H1 (cell line): Measurements from ENCODE around the gene GALR2. TPM values are rescaled to one million over a fixed set of nuclear protein-coding genes. Genes with fewer than 3 reads are reported as not detected.

Source experiments
- CTCF ChIA-PET: fragments of 300-600 bp; sonication (Branson Sonifier 250); formaldehyde crosslinking; loops from one replicate; lab custom pipeline; 2021; ENCODE audit not compliant: partially characterized antibody; lab: Charles Lee
- POLR2A ChIA-PET: fragments of 300-600 bp; sonication (Branson Sonifier 250); formaldehyde crosslinking; loops from one replicate; lab custom pipeline; 2021; ENCODE audit warnings: inconsistent platforms; ENCODE audit not compliant: partially characterized antibody; lab: Charles Lee
- DNase-seq, 2 experiments: peaks; one replicate each; pipeline versions ENCODE4 v3.0.0 to v3.0.0-alpha.2; 2010 to 2022; ENCODE audit warnings: low spot score in 2 of 2, low read depth in 1 of 2, mixed read lengths in 1 of 2
- FAIRE-seq: peaks from 2 replicates; lab custom pipeline; 2011; peaks lifted over from hg19 to GRCh38; lab: Jason Lieb, UNC
- H2AFZ ChIP-seq: 2 replicates; pipeline ENCODE4 v1.8.1; 2012; ENCODE audit warnings: low read length, inconsistent platforms
- H2AK5ac ChIP-seq: 2 replicates; pipeline ENCODE4 v1.6.1; 2013; ENCODE audit warnings: low read depth, low read length
- H2BK120ac ChIP-seq: replicated peaks from 2 replicates; pipeline ENCODE3; 2013; ENCODE audit warnings: low read depth, low read length, inconsistent platforms
- H2BK12ac ChIP-seq: 2 replicates; pipeline ENCODE4 v1.6.1; 2013; ENCODE audit warnings: low read depth, low read length
- H2BK15ac ChIP-seq: 2 replicates; pipeline ENCODE4 v1.6.1; 2013; ENCODE audit warnings: low read length
- H2BK20ac ChIP-seq: 2 replicates; pipeline ENCODE4 v1.6.1; 2013; ENCODE audit warnings: low read length
- H2BK5ac ChIP-seq: 2 replicates; pipeline ENCODE4 v1.6.1; 2013; ENCODE audit warnings: low read depth, low read length
- H3K14ac ChIP-seq: 2 replicates; pipeline ENCODE4 v1.6.1; 2013; ENCODE audit warnings: inconsistent platforms; ENCODE audit not compliant: insufficient read length
- H3K18ac ChIP-seq: 2 replicates; pipeline ENCODE4 v1.6.1; 2013; ENCODE audit warnings: low read length; ENCODE audit errors: extremely low read depth
- H3K23ac ChIP-seq: 2 replicates; pipeline ENCODE4 v1.6.1; 2013; ENCODE audit warnings: inconsistent platforms; ENCODE audit not compliant: insufficient read length
- H3K23me2 ChIP-seq: 2 replicates; pipeline ENCODE4 v1.6.1; 2013; ENCODE audit warnings: low read depth, low read length
- H3K27ac ChIP-seq: 2 replicates; pipeline ENCODE4 v1.6.1; 2011; ENCODE audit warnings: low read depth, low read length, inconsistent platforms
- H3K27me3 ChIP-seq, 4 experiments: replicated peaks in 1 of 4; 1 replicate in 1 of 4; 2 replicates in 3 of 4; pipeline versions ENCODE4 v1.6.1 to v1.8.1; 2011 to 2013; ENCODE audit warnings: low read length in 3 of 4, mild to moderate bottlenecking in 3 of 4, inconsistent platforms in 2 of 4, mixed read lengths in 2 of 4, moderate library complexity in 1 of 4; ENCODE audit not compliant: control insufficient read depth in 3 of 4, insufficient read depth in 3 of 4; ENCODE audit errors: extremely low read depth in 1 of 4
- H3K36me3 ChIP-seq, 4 experiments: 2 replicates each; pipeline versions ENCODE4 v1.6.1 to v1.8.1; 2011 to 2013; ENCODE audit warnings: mild to moderate bottlenecking in 4 of 4, low read length in 3 of 4, moderate library complexity in 2 of 4, control low read depth in 1 of 4, inconsistent platforms in 1 of 4; ENCODE audit not compliant: insufficient read depth in 4 of 4, control insufficient read depth in 2 of 4
- H3K4ac ChIP-seq: replicated peaks from 2 replicates; pipeline ENCODE3; 2013; ENCODE audit warnings: low read length, low read depth, mixed read lengths, inconsistent platforms; ENCODE audit not compliant: insufficient read length
- H3K4me1 ChIP-seq, 4 experiments: replicated peaks in 1 of 4; 1 replicate in 1 of 4; 2 replicates in 3 of 4; pipeline versions ENCODE4 v1.6.1 to v1.8.1; 2011 to 2013; ENCODE audit warnings: low read length in 3 of 4, inconsistent platforms in 2 of 4, mixed read lengths in 1 of 4; ENCODE audit not compliant: insufficient read depth in 4 of 4, control insufficient read depth in 3 of 4
- H3K4me2 ChIP-seq, 2 experiments: 2 replicates each; pipeline versions ENCODE4 v1.6.1 to v1.8.1; 2011 to 2013; ENCODE audit warnings: low read depth in 2 of 2, low read length in 2 of 2, control low read depth in 1 of 2, inconsistent platforms in 1 of 2, mild to moderate bottlenecking in 1 of 2; ENCODE audit not compliant: insufficient read depth in 1 of 2
- H3K4me3 ChIP-seq, 4 experiments: fragments of 200-600, 300-600 bp in 1 of 4; sonication (generic), shearing (Covaris generic), sonication (Bioruptor Twin) in 1 of 4; 2 replicates each; pipeline versions ENCODE4 v1.5.1 to v1.8.1; 2011 to 2016; ENCODE audit warnings: low read length in 4 of 4, low read depth in 3 of 4, control low read depth in 2 of 4, inconsistent platforms in 2 of 4, mild to moderate bottlenecking in 2 of 4, mixed read lengths in 1 of 4, moderate library complexity in 1 of 4; ENCODE audit not compliant: insufficient read depth in 2 of 4; ENCODE audit errors: extremely low read depth in 1 of 4
- H3K56ac ChIP-seq: replicated peaks from 2 replicates; pipeline ENCODE3; 2013; ENCODE audit warnings: low read depth, mild to moderate bottlenecking, mixed read lengths, low read length, inconsistent platforms; ENCODE audit not compliant: insufficient read length
- H3K79me1 ChIP-seq: 2 replicates; pipeline ENCODE4 v1.6.1; 2013; ENCODE audit warnings: low read depth, low read length, control low read depth
- H3K79me2 ChIP-seq, 2 experiments: 2 replicates each; pipeline versions ENCODE4 v1.6.1 to v1.8.1; 2012 to 2013; ENCODE audit warnings: low read length in 2 of 2, mild to moderate bottlenecking in 2 of 2, inconsistent platforms in 1 of 2; ENCODE audit not compliant: insufficient read depth in 2 of 2, control insufficient read depth in 1 of 2
- H3K9ac ChIP-seq, 4 experiments: replicated peaks in 1 of 4; 1 replicate in 1 of 4; 2 replicates in 3 of 4; pipeline versions ENCODE4 v1.6.1 to v1.8.1; 2011 to 2013; ENCODE audit warnings: low read depth in 3 of 4, low read length in 3 of 4, control low read depth in 2 of 4, mild to moderate bottlenecking in 2 of 4, moderate library complexity in 2 of 4, inconsistent platforms in 1 of 4; ENCODE audit errors: extremely low read depth in 1 of 4
- H3K9me3 ChIP-seq, 2 experiments: 2 replicates each; pipeline versions ENCODE4 v1.6.1 to v1.8.1; 2012 to 2013; ENCODE audit warnings: mild to moderate bottlenecking in 2 of 2, moderate library complexity in 2 of 2, control low read depth in 1 of 2, inconsistent platforms in 1 of 2, low read depth in 1 of 2, low read length in 1 of 2, mixed read lengths in 1 of 2; ENCODE audit not compliant: insufficient read depth in 2 of 2
- H4K20me1 ChIP-seq, 2 experiments: replicated peaks in 1 of 2; 2 replicates each; pipeline versions ENCODE3 to v1.8.1; 2011 to 2013; ENCODE audit warnings: inconsistent platforms in 2 of 2, low read length in 2 of 2, mild to moderate bottlenecking in 1 of 2; ENCODE audit not compliant: insufficient read depth in 2 of 2, control insufficient read depth in 1 of 2
- H4K5ac ChIP-seq: 2 replicates; pipeline ENCODE4 v1.6.1; 2013; ENCODE audit warnings: low read length, low read depth, mixed read lengths, inconsistent platforms; ENCODE audit not compliant: insufficient read length
- H4K8ac ChIP-seq: 2 replicates; pipeline ENCODE4 v1.8.0; 2013; ENCODE audit warnings: mild to moderate bottlenecking, moderate library complexity, low read length, inconsistent platforms; ENCODE audit not compliant: insufficient read depth; ENCODE audit errors: extremely low read depth
- H4K91ac ChIP-seq: replicated peaks from 2 replicates; pipeline ENCODE3; 2013; ENCODE audit warnings: low read length, mixed read lengths, inconsistent platforms; ENCODE audit not compliant: insufficient read length
- CHD2 ChIP-seq: IDR thresholded peaks from 2 replicates; pipeline ENCODE4 v1.6.1; 2012; ENCODE audit warnings: low read length, improper control_type of control experiment
- FOSL1 ChIP-seq: IDR thresholded peaks from 2 replicates; pipeline ENCODE4 v1.6.1; 2011; ENCODE audit warnings: mild to moderate bottlenecking, low read depth, low read length, moderate library complexity; ENCODE audit not compliant: insufficient read depth
- JUND ChIP-seq: IDR thresholded peaks from 2 replicates; pipeline ENCODE4 v1.6.1; 2011; ENCODE audit warnings: mild to moderate bottlenecking, improper control_type of control experiment, low read length
- KDM4A ChIP-seq: IDR thresholded peaks from one replicate; pipeline ENCODE4 v1.7.1; 2012; ENCODE audit warnings: low read depth, mild to moderate bottlenecking, moderate library complexity, low read length, inconsistent platforms; ENCODE audit not compliant: severe bottlenecking
- POLR2AphosphoS5 ChIP-seq: IDR thresholded peaks from 2 replicates; pipeline ENCODE4 v1.6.1; 2011; ENCODE audit warnings: low read depth, low read length
- RAD21 ChIP-seq, 2 experiments: IDR thresholded peaks in 1 of 2; conservative IDR thresholded peaks in 1 of 2; 2 replicates each; pipeline ENCODE4 v1.6.1; 2011; ENCODE audit warnings: low read depth in 2 of 2, low read length in 2 of 2, improper control_type of control experiment in 1 of 2, inconsistent platforms in 1 of 2, mild to moderate bottlenecking in 1 of 2, moderate library complexity in 1 of 2
- TEAD4 ChIP-seq: IDR thresholded peaks from 2 replicates; pipeline ENCODE4 v1.6.1; 2012; ENCODE audit warnings: low read depth, low read length, inconsistent platforms, mixed read lengths
- WGBS, 2 experiments: shearing (Covaris generic) in 1 of 2; methylation state at CpG; one replicate each; pipeline versions ENCODE4 v1.1.6 to v1.1.7; 2013 to 2015; ENCODE audit warnings: low lambda C conversion rate in 2 of 2, mixed read lengths in 2 of 2, inconsistent platforms in 1 of 2, low coverage in 1 of 2, missing lambda C conversion rate in 1 of 2; ENCODE audit not compliant: insufficient replicate concordance in 2 of 2, insufficient coverage in 1 of 2, insufficient read length in 1 of 2; ENCODE audit errors: extremely low coverage in 1 of 2, missing lambda C conversion rate in 1 of 2; 5-methylcytosine and 5-hydroxymethylcytosine counted together
- polyA plus RNA-seq, 7 experiments: library from polyadenylated mRNA; depleted of rRNA in 3 of 7; stranded (reverse) in 5 of 7; unstranded in 2 of 7; fragments of >200 nt in 5 of 7; fragments of 200-250 nt in 2 of 7; gene quantifications; 1 replicate in 5 of 7; 2 replicates in 1 of 7; 4 replicates in 1 of 7; pipeline versions ENCODE4 v1.2.1 to v1.2.3, GENCODE V29; 2011 to 2013; ENCODE audit warnings: missing spikeins in 2 of 7, mixed read lengths in 2 of 7
- total RNA-seq: library from RNA; stranded (reverse); fragmentation: NEBNext Ultra II Directional; extraction: Animal tissue kit (Norgen Biotek cat#: 25700); gene quantifications from 2 replicates; pipeline ENCODE4 v1.2.1, GENCODE V29; 2021
- TF ChIP-seq, protein P1 (sequence below): IDR thresholded peaks from 2 replicates; pipeline ENCODE4 v1.6.1; 2012; ENCODE audit warnings: inconsistent platforms
- TF ChIP-seq, protein P2 (sequence below), 3 experiments: IDR thresholded peaks; 1 replicate in 2 of 3; 2 replicates in 1 of 3; pipeline versions ENCODE4 v1.5.1 to v1.6.1; 2011; ENCODE audit warnings: low read length in 3 of 3, mild to moderate bottlenecking in 3 of 3, inconsistent platforms in 2 of 3, low read depth in 1 of 3, moderate library complexity in 1 of 3; ENCODE audit not compliant: insufficient read depth in 1 of 3; ENCODE audit errors: control extremely low read depth in 1 of 3

Gene GALR2
- total and polyA plus RNA-seq, 2 of the 8 experiments (the other 6 are each of a cell fraction or from before 2014, with no cell fraction given), result 0.86 to 2.2 TPM

DNA sequence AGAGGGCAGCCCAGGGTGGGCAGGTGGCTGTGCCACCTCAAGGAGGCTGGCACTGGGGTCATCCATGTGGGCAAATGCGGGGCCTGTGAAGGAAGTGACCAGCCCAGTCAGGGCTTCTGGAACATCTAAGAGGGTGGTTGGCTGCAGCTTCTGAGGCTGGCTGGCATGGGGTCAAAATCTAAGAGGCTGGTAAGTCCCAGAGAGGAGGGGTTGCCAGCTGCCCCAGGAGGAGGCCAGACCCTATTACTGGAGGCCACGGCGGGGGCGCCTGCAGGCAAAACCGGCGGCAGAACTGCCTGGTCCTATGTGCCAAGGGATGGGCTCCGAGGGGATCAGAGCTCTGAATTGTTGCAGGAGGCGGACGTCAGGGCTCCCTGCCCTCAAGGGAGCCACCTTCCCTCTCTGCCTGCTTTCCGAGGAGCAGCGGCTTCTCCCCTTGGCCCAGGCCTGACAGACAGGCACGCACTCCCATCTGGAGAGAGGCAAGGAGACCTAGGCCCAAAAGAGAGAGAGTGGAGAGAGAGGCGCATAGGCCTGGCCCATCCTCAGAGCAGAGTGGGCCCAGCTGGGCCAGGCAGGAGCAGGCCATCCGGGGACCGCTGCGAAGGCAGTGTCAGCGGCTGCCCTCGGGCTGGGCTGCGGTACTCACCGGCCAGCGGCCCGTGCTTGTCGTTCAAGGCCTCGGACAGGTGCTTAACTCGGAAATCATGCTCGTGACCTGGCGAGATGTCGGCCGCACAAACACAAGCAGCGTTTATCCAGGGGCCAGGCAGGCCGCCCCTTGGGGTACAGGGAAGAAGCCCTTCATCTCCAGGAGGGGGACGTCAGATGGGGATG lies 15.3 kb downstream of the GALR2 start:
- Histone ChIP-seq H3K36me3 (peaks cover 28 to 64% (median 53%) of the 10 kb centered on the region in 4 experiments), H2BK20ac (no peak overlapping the region), H2AFZ (no peak overlapping the region), H3K9ac (no peak overlapping the region), H2BK120ac (no peak overlapping the region), H3K27me3 (no peaks in the 10 kb centered on the region), H2AK5ac (no peak overlapping the region), H3K4me2 (no peak overlapping the region), H2BK15ac (no peak overlapping the region), H3K23me2 (no peaks in the 10 kb centered on the region), H3K4ac (no peak overlapping the region), H3K27ac (no peak overlapping the region), H3K79me1 (no peaks in the 10 kb centered on the region; the same call in 1 of the 2 replicates), H3K9me3 (no peaks in the 10 kb centered on the region), H4K91ac (no peak overlapping the region), H3K79me2 (no peaks in the 10 kb centered on the region), H2BK12ac (no peak overlapping the region), H3K14ac (no peak overlapping the region), H3K18ac (no peak overlapping the region), H2BK5ac (no peak overlapping the region), H4K8ac (no peak overlapping the region), H4K5ac (no peak overlapping the region), H3K4me3 (no peak overlapping the region), H4K20me1 (peaks cover 2 to 9% of the 10 kb centered on the region in 2 experiments), H3K4me1 (no peaks in the 10 kb centered on the region), H3K56ac (no peak overlapping the region), H3K23ac (no peak overlapping the region)
- FAIRE-seq, result no peak
- WGBS, 2 experiments, result 95% methylated on average over 24 of the region's 32 CpGs; no CpG with 5 or more reads in 1 of the 2 experiments
- DNase-seq, result no peak
- ChIA-PET POLR2A (interaction anchor here (1.2 to 3.3 kb wide), 5 partner anchors 11 to 49 kb away, joined by 3 to 28 read pairs (median 7); partner anchors contain the start of genes EXOC7 and ZACN), CTCF (interaction anchor here (0.6 to 2.0 kb wide), 7 partner anchors 12 to 106 kb away, joined by 3 to 10 read pairs (median 4); partner anchors contain the start of gene GALR2)
- TF ChIP-seq POLR2AphosphoS5, result no peak
- no peak for TF ChIP-seq CHD2
- no peak for TF ChIP-seq JUND
- no peak for TF ChIP-seq FOSL1
- TF ChIP-seq RAD21 (IDR thresholded peaks at IDR 0.05 in 1 of 2, conservative IDR thresholded peaks at IDR 0.05 in 1 of 2; ENCODE audit: low read depth in 2 of 2, low read length in 2 of 2), result no peak
- TF ChIP-seq, protein P1, sequence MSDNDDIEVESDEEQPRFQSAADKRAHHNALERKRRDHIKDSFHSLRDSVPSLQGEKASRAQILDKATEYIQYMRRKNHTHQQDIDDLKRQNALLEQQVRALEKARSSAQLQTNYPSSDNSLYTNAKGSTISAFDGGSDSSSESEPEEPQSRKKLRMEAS, result no peak
- TF ChIP-seq, protein P2, sequence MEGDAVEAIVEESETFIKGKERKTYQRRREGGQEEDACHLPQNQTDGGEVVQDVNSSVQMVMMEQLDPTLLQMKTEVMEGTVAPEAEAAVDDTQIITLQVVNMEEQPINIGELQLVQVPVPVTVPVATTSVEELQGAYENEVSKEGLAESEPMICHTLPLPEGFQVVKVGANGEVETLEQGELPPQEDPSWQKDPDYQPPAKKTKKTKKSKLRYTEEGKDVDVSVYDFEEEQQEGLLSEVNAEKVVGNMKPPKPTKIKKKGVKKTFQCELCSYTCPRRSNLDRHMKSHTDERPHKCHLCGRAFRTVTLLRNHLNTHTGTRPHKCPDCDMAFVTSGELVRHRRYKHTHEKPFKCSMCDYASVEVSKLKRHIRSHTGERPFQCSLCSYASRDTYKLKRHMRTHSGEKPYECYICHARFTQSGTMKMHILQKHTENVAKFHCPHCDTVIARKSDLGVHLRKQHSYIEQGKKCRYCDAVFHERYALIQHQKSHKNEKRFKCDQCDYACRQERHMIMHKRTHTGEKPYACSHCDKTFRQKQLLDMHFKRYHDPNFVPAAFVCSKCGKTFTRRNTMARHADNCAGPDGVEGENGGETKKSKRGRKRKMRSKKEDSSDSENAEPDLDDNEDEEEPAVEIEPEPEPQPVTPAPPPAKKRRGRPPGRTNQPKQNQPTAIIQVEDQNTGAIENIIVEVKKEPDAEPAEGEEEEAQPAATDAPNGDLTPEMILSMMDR (IDR thresholded peaks at IDR 0.05; ENCODE audit: control extremely low read depth in 1 of 3, insufficient read depth in 1 of 3, low read depth in 1 of 3, low read length in 3 of 3), result no peak
- TF ChIP-seq KDM4A, result no peak
- TF ChIP-seq TEAD4, result no peak
